ENCODE data around the gene TNS3. TPM values are rescaled to one million over a fixed set of nuclear protein-coding genes. Genes with fewer than 3 reads are reported as not detected.

Gene TNS3
- total RNA-seq, 1 donor from 2014 or later: 168 TPM

DNA sequence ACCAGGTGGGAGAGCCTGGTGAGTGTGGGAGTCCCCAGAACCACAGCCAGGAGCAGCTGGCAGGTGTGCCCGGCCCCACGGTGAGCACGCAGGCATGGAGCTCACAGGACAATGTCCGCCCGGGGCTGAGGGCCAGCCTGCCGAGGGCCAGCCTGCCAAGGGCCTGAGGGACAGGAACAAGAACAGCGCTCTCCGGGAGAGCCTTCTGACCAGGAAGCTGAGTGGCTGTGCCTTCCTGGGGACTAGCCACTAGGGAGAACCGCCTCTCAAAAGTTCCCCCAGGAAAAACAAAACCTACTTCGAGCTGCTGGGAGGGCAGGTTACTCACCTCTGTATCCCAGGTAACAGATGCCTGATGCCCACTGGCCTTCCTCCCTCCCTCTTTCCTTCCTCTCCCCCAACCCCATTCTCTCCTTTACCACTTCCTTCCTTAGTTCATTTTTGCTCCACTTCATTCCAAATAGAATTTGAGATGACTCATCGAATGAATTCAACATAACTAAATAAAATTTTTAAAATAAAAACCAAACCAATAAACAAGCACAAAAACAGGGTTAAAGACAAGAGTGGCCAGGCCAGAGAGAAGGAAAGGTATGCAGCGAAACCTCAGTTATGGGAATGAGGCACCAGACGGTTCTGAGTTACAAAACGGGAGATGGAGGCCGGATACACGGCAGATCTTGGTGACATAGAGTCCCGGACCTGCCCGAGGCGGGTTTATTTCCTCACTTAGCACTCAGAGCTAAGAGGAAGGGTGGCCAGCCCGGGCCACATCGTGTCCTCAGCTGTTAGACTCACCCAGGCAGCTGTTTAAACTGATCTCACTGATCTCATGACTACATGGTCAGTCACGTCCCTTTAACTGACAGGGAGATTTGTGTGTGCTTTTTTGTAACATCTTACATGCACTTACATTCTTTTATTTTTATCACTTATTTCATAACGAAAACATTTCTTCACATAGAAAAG lies 128.5 kb downstream of the TNS3 start:
- TF ChIP-seq CTCF (IDR thresholded peaks at IDR 0.05): no peak
- H3K36me3 ChIP-seq: no peaks in the 10 kb centered on the region
- peak; percentile 85 for ATAC-seq
- H3K27me3 ChIP-seq: no peaks in the 10 kb centered on the region
- peak overlapping the region; percentile 94 for H3K27ac ChIP-seq
- peak overlapping the region; percentile 33 for H3K4me3 ChIP-seq
- peaks cover 57% of the 10 kb centered on the region for H3K4me1 ChIP-seq
- no peaks in the 10 kb centered on the region for H3K9me3 ChIP-seq
- intact Hi-C loops (cut with DNase I): no loop called here
- peak; percentile 86 for DNase-seq

- Histone ChIP-seq H3K4me1 (peaks cover 51% of the 10 kb centered on the region), H3K27ac (peak overlapping the region; percentile 94), H3K9me3 (no peaks in the 10 kb centered on the region), H3K36me3 (no peaks in the 10 kb centered on the region), H3K4me3 (peak overlapping the region; percentile 33), H3K27me3 (no peaks in the 10 kb centered on the region)
- intact Hi-C loops (cut with DNase I): no loop called here
- DNase-seq (peak; percentile 61), ATAC-seq (peak; percentile 6)
- no peak for TF ChIP-seq CTCF (IDR thresholded peaks at IDR 0.05)
These were observed 129.2 kb downstream of the TNS3 start for GRCh38 chr7:47452715-47453092.

GRCh38 chr7:47452295-47452694 lies 129.6 kb downstream of the TNS3 start:
- ATAC-seq: no peak
- Histone ChIP-seq H3K9me3 (no peaks in the 10 kb centered on the region), H3K36me3 (no peaks in the 10 kb centered on the region), H3K27me3 (no peaks in the 10 kb centered on the region), H3K4me3 (peak overlapping the region; percentile 33), H3K4me1 (peaks cover 47% of the 10 kb centered on the region), H3K27ac (peak overlapping the region; percentile 94)
- TF ChIP-seq CTCF (IDR thresholded peaks at IDR 0.05): no peak
- intact Hi-C loops (cut with DNase I): no loop called here
- DNase-seq: no peak

- H3K27me3 ChIP-seq: no peaks in the 10 kb centered on the region
- no peaks in the 10 kb centered on the region for H3K9me3 ChIP-seq
- DNase-seq (no peak), ATAC-seq (no peak)
- no peak overlapping the region for H3K4me3 ChIP-seq
- H3K4me1 ChIP-seq: peaks cover 47% of the 10 kb centered on the region
- TF ChIP-seq CTCF (IDR thresholded peaks at IDR 0.05): no peak
- H3K27ac ChIP-seq: peak overlapping the region; percentile 94
- intact Hi-C loops (cut with DNase I): no loop called here
- no peaks in the 10 kb centered on the region for H3K36me3 ChIP-seq
These were observed 130.1 kb downstream of the TNS3 start for GRCh38 chr7:47451851-47452205.

DNA sequence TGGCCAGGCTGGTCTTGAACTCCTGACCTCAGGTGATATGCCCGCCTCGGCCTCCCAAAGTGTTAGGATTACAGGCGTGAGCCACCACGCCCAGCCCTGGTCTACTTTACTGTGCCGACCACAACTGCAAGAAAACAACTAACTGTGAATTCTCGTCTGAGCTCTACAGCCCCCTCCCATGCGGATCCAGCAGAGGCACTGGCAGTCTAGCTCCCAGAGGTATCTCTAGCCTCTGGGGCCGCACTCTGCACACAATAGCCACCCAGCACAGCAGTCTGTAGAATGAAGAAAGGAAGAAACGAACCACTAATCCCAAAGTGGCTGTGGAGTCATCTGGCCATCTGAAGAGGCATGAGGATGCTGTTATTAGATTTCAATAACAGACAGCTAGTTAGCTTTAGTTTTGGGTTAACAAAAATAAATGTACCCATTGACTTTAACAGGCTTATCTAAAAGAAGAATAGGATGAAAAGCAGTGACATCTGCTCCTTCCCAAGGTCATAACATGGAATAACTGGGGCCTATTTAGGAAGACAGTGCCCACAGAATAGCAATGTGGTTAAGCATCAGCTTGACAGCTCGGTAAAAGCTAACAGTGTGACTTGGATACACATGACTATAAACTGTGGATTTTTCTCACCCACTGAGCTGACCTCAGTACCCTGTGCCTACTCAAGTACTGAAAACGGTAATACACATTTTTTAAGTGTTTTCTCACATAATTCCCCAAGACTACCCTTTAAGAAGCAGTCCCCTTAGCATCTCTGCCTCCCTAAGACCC lies 131.9 kb downstream of the TNS3 start:
- TF ChIP-seq CTCF (IDR thresholded peaks at IDR 0.05): no peak
- no peaks in the 10 kb centered on the region for H3K9me3 ChIP-seq
- peak overlapping the region; percentile 55 for H3K27ac ChIP-seq
- no peaks in the 10 kb centered on the region for H3K27me3 ChIP-seq
- no peak overlapping the region for H3K4me3 ChIP-seq
- no peaks in the 10 kb centered on the region for H3K36me3 ChIP-seq
- intact Hi-C loops (cut with DNase I): loop anchor here (10.0 kb wide), 1 partner anchor 365 kb away; no protein-coding TSS in a partner anchor
- DNase-seq: no peak
- H3K4me1 ChIP-seq: peaks cover 58% of the 10 kb centered on the region
- ATAC-seq: no peak
